WTC11 (cell line): Measurements from ENCODE around the gene SLC25A25. TPM values are rescaled to one million over a fixed set of nuclear protein-coding genes. Genes with fewer than 3 reads are reported as not detected.

Experiments
- ATAC-seq: fragments of 200-7000 bp; cut with Tn5 transposase; 2 replicates; pipeline ENCODE4 v1.10.0; 2021; ENCODE audit warnings: mild to moderate bottlenecking, moderate library complexity
- CTCF ChIA-PET: fragments of 300-600 bp; sonication (Branson Sonifier 250); formaldehyde crosslinking; loops from one replicate; lab custom pipeline; 2021; ENCODE audit warnings: antibody characterized with exemption; lab: Charles Lee
- POLR2A ChIA-PET: fragments of 350-600 bp; sonication (Branson Sonifier 250); formaldehyde crosslinking; loops from one replicate; lab custom pipeline; 2021; ENCODE audit warnings: antibody characterized with exemption; lab: Charles Lee
- DNase-seq: peaks from one replicate; pipeline ENCODE4 v3.0.0; 2021; ENCODE audit warnings: low spot score
- H3K27ac Mint-ChIP-seq: 2 replicates; pipeline ENCODE4 v1.8.0; 2021; ENCODE audit warnings: mixed read lengths
- H3K27me3 Mint-ChIP-seq: 2 replicates; pipeline ENCODE4 v1.8.0; 2021; ENCODE audit warnings: low read depth, mild to moderate bottlenecking, moderate library complexity, mixed read lengths
- H3K36me3 Mint-ChIP-seq: 2 replicates; pipeline ENCODE4 v1.8.0; 2021; ENCODE audit warnings: mixed read lengths
- H3K4me1 Mint-ChIP-seq: 2 replicates; pipeline ENCODE4 v1.8.0; 2022; ENCODE audit warnings: mixed read lengths
- H3K4me3 Mint-ChIP-seq: 2 replicates; pipeline ENCODE4 v1.8.0; 2021; ENCODE audit warnings: mild to moderate bottlenecking, moderate library complexity, mixed read lengths
- H3K9me3 Mint-ChIP-seq: 2 replicates; pipeline ENCODE4 v1.8.0; 2021; ENCODE audit warnings: mixed read lengths
- ATF2 ChIP-seq: sonication (generic); formaldehyde crosslinking; IDR thresholded peaks from 2 replicates; pipeline ENCODE4 v1.8.1; 2022; ENCODE audit warnings: low read depth, missing genetic modification reagents, borderline replicate concordance
- CBFB ChIP-seq: sonication (generic); formaldehyde crosslinking; IDR thresholded peaks from 2 replicates; pipeline ENCODE4 v1.8.1; 2022; ENCODE audit warnings: mild to moderate bottlenecking, low read depth, missing genetic modification reagents
- ETV6 ChIP-seq: sonication (generic); formaldehyde crosslinking; IDR thresholded peaks from 2 replicates; pipeline ENCODE4 v1.8.1; 2022; ENCODE audit warnings: mild to moderate bottlenecking, missing genetic modification reagents
- HMGXB4 ChIP-seq: sonication (generic); formaldehyde crosslinking; IDR thresholded peaks from 2 replicates; pipeline ENCODE4 v1.8.1; 2023; ENCODE audit warnings: mild to moderate bottlenecking, moderate library complexity, missing genetic modification reagents
- OVOL2 ChIP-seq: fragments of 250-450 bp; sonication (Bioruptor Pico); IDR thresholded peaks from 2 replicates; pipeline ENCODE4 v1.9.0; 2021; ENCODE audit warnings: mild to moderate bottlenecking, borderline replicate concordance
- PRDM15 ChIP-seq: sonication (generic); formaldehyde crosslinking; IDR thresholded peaks from 2 replicates; pipeline ENCODE4 v1.8.0; 2022; ENCODE audit warnings: missing genetic modification reagents
- TEAD4 ChIP-seq: sonication (generic); formaldehyde crosslinking; IDR thresholded peaks from 2 replicates; pipeline ENCODE4 v1.8.0; 2022; ENCODE audit warnings: mild to moderate bottlenecking, missing genetic modification reagents
- ZNF138 ChIP-seq: sonication (generic); formaldehyde crosslinking; conservative IDR thresholded peaks from 2 replicates; pipeline ENCODE4 v1.8.1; 2022; ENCODE audit warnings: mild to moderate bottlenecking, moderate library complexity, missing genetic modification reagents
- ZNF263 ChIP-seq: sonication (generic); formaldehyde crosslinking; IDR thresholded peaks from 2 replicates; pipeline ENCODE4 v1.8.1; 2022; ENCODE audit warnings: low read depth, mild to moderate bottlenecking, moderate library complexity, missing genetic modification reagents
- ZNF423 ChIP-seq: fragments of 250-450 bp; sonication (Bioruptor Pico); IDR thresholded peaks from 2 replicates; pipeline ENCODE4 v2.1.2; 2022; ENCODE audit warnings: mild to moderate bottlenecking, moderate library complexity
- ZNF425 ChIP-seq: fragments of 250-450 bp; sonication (Bioruptor Pico); conservative IDR thresholded peaks from 2 replicates; pipeline ENCODE4 v1.9.0; 2021; ENCODE audit warnings: mild to moderate bottlenecking
- ZNF512 ChIP-seq: sonication (generic); formaldehyde crosslinking; IDR thresholded peaks from 2 replicates; pipeline ENCODE4 v1.8.1; 2022; ENCODE audit warnings: missing genetic modification reagents, borderline replicate concordance
- ZNF532 ChIP-seq: fragments of 250-450 bp; sonication (Bioruptor Pico); IDR thresholded peaks from 2 replicates; pipeline ENCODE4 v1.9.0; 2021; ENCODE audit warnings: mild to moderate bottlenecking, borderline replicate concordance
- ZSCAN18 ChIP-seq: fragments of 250-450 bp; sonication (Bioruptor Pico); IDR thresholded peaks from 2 replicates; pipeline ENCODE4 v2.1.2; 2022; ENCODE audit warnings: mild to moderate bottlenecking, moderate library complexity
- total RNA-seq: library from RNA; stranded (reverse); gene quantifications from 3 replicates; pipeline ENCODE4 v1.2.3, GENCODE V29; 2021

SLC25A25 gene
- total RNA-seq, 1 experiment from 2014 or later: 17.4 TPM

GRCh38 chr9:128149951-128150593 is 82.0 kb downstream of the SLC25A25 start:
- Mint-ChIP-seq H3K27ac (no peak overlapping the region), H3K4me3 (no peak overlapping the region), H3K27me3 (peaks cover 7% of the 10 kb centered on the region; the same call in 1 of the 2 replicates), H3K4me1 (peaks cover 12% of the 10 kb centered on the region), H3K9me3 (no peaks in the 10 kb centered on the region), H3K36me3 (no peaks in the 10 kb centered on the region)
- ChIA-PET CTCF (interaction anchor here (1.0 to 4.4 kb wide), 14 partner anchors 9 to 207 kb away, joined by 3 to 44 read pairs (median 4); partner anchors contain the start of genes BBLN, NAIF1 and SLC25A25), POLR2A (no interaction called here)
- ATAC-seq: no peak
- no peak for TF ChIP-seq CBFB (CRISPR knock-in tag)
- TF ChIP-seq HMGXB4 (CRISPR knock-in tag): no peak
- TF ChIP-seq ZSCAN18: no peak
- TF ChIP-seq ETV6 (CRISPR knock-in tag): no peak
- TF ChIP-seq ZNF423 (CRISPR knock-in tag): no peak
- no peak for TF ChIP-seq ZNF263 (CRISPR knock-in tag)
- no peak for TF ChIP-seq ZNF532 (CRISPR knock-in tag)
- no peak for TF ChIP-seq ZNF512 (CRISPR knock-in tag)
- no peak for TF ChIP-seq OVOL2 (CRISPR knock-in tag)
- TF ChIP-seq TEAD4 (CRISPR knock-in tag): no peak
- no peak for DNase-seq

- H3K27ac Mint-ChIP-seq: no peak overlapping the region
- ChIA-PET POLR2A (interaction anchor here (1.5 kb wide), 1 partner anchor 9 kb away, joined by 3 read pairs; the partner anchor contains the start of gene BBLN), CTCF (interaction anchor here (0.5 to 4.4 kb wide), 28 partner anchors 9 to 670 kb away, joined by 3 to 44 read pairs (median 4); partner anchors contain the start of genes BBLN, GLE1, NAIF1 and SLC25A25)
- DNase-seq (peak; percentile 82), ATAC-seq (peak; percentile 95)
- peak overlapping the region; percentile 25; the same call in 1 of the 2 replicates for H3K4me3 Mint-ChIP-seq
- peaks cover 7% of the 10 kb centered on the region; the same call in 1 of the 2 replicates for H3K27me3 Mint-ChIP-seq
- no peaks in the 10 kb centered on the region for H3K36me3 Mint-ChIP-seq
- H3K4me1 Mint-ChIP-seq: peaks cover 12% of the 10 kb centered on the region
- H3K9me3 Mint-ChIP-seq: no peaks in the 10 kb centered on the region
- TF ChIP-seq ZNF138 (CRISPR knock-in tag): no peak
- no peak for TF ChIP-seq ATF2
- TF ChIP-seq ZNF425 (CRISPR knock-in tag): no peak
- TF ChIP-seq PRDM15 (CRISPR knock-in tag): peak; percentile 82
These were observed 82.7 kb downstream of the SLC25A25 start for GRCh38 chr9:128150594-128151308.
